IgD-negative memory B cell (primary cell): Measurements from ENCODE around the gene IL1A. TPM values are rescaled to one million over a fixed set of nuclear protein-coding genes. Genes with fewer than 3 reads are reported as not detected.

ENCODE experiments used
- H3K27ac Mint-ChIP-seq, 3 donors: one replicate each; pipeline ENCODE4 v1.8.0; 2020 to 2022; ENCODE audit warnings: mild to moderate bottlenecking in 3 of 3, mixed read lengths in 3 of 3, moderate library complexity in 1 of 3
- H3K27me3 Mint-ChIP-seq: one replicate; pipeline ENCODE4 v1.8.0; 2021; ENCODE audit warnings: mixed read lengths
- H3K36me3 Mint-ChIP-seq: one replicate; pipeline ENCODE4 v1.8.0; 2020; ENCODE audit warnings: mild to moderate bottlenecking, mixed read lengths
- H3K4me1 Mint-ChIP-seq, 3 donors: one replicate each; pipeline ENCODE4 v1.8.0; 2020 to 2022; ENCODE audit warnings: mixed read lengths in 3 of 3, mild to moderate bottlenecking in 1 of 3
- H3K4me3 Mint-ChIP-seq, 4 donors: one replicate each; pipeline ENCODE4 v1.8.0; 2020 to 2022; ENCODE audit warnings: mild to moderate bottlenecking in 4 of 4, mixed read lengths in 4 of 4, moderate library complexity in 3 of 4
- H3K9me3 Mint-ChIP-seq, 3 donors: one replicate each; pipeline ENCODE4 v1.8.0; 2020 to 2021; ENCODE audit warnings: mixed read lengths in 3 of 3, mild to moderate bottlenecking in 1 of 3
- polyA plus RNA-seq: library from polyadenylated mRNA; unstranded; fragments of 300-500 nt; fragmentation: Illumina TruSeq; gene quantifications from one replicate; pipeline ENCODE4 v1.2.3, GENCODE V29; 2021

The IL1A gene
- polyA plus RNA-seq, 1 donor from 2014 or later: not detected

DNA sequence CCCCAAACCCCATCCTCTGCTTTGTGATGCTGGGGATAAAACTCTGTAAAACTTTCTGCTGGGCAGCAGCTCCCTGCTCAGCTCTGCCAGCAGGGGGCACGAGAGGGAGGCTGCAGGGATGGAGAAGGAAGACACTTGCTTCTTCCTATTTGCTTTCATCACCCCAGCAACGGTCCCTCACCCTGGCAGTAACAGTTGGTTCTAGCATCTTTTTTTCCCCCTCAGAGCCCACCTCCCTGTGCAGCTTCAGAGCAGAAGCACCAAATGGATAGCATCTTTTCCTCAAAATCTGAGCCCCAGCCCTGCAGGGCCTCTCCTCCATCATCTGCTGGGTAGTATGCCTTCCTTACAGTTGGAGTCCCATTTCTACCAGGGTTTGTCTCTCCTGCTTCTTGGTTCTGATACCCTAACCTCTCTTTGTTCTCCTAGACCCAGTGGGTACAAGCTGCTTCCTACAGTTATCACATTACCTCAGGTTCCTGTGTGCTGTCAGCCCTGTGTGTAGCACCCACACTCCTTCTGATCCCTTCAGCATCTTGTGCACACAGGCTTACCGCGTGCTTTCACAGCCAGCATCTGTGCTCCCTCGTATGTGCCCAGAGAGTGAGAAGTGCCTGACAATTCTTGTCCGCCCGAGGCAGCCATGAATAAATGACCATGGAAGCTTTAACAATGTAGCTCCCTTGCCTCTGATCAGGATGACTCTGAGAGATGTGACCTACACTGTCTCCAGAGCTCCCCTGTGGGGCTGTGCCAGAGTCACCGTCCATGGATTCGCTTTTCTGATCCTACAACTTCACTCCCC is 34.3 kb downstream of the IL1A start:
- Mint-ChIP-seq H3K9me3 (no peaks in the 10 kb centered on the region), H3K27me3 (no peaks in the 10 kb centered on the region), H3K36me3 (no peaks in the 10 kb centered on the region), H3K4me1 (peaks cover 0 to 9% (median 9%) of the 10 kb centered on the region in 3 donors), H3K27ac (peak overlapping the region in 1 of 3 donors; percentile 4), H3K4me3 (peak overlapping the region in 1 of 4 donors; percentile 34)

DNA sequence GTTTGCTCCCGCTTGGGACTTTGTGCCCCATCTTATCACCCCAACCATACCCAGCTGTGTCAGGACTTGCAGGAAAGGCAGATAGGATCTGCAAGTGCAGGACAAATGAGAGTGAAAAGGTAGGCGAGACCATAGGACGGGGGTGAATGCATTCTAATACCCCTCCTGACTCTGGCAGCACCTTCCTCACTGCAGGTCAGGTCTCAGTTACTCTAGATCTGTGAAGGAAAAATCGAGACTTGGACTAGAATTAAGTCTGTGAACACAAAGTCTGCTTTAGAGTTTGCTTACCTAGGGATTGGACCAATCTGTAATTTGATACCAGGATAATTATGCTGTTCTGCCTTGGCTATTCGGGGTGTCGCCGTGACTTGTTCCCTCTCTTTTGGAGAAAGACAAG is 43.8 kb downstream of the IL1A start:
- Mint-ChIP-seq H3K36me3 (peaks cover 6% of the 10 kb centered on the region), H3K27me3 (no peaks in the 10 kb centered on the region), H3K4me1 (no peaks in the 10 kb centered on the region), H3K4me3 (no peak overlapping the region), H3K9me3 (no peaks in the 10 kb centered on the region), H3K27ac (no peak overlapping the region)

DNA sequence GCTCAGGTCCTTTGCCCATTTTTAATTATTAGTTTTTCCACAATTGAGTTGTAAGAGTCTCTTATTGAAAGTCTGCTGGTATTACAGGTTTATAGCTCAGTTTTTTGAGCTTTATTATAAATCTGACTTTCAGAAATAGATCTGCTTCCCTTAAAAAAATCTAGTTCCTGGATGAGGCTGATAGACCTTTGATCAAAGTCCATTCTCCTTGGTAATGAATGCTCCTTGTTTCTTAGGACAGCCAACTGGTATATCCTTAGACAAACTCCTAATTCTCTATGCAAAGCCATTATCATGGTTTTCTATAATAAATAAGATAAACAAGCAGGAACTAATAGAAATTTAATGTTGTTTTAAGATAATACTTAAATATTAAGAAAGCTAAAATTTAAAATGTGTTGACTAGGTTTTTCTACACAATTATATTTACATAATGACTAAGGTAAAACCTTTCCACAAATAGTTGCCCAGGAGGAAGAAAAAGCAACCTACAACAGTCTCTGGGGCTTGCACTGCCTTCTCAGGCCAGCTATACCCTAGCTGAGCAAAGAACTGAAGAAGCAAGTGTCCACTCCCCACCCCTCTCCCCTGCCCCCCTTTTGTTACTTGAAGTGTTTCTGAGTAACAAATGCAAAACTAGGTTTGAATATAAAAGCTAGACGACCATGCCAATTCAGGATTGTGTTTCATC is 46.6 kb downstream of the IL1A start:
- H3K27me3 Mint-ChIP-seq: no peaks in the 10 kb centered on the region

DNA sequence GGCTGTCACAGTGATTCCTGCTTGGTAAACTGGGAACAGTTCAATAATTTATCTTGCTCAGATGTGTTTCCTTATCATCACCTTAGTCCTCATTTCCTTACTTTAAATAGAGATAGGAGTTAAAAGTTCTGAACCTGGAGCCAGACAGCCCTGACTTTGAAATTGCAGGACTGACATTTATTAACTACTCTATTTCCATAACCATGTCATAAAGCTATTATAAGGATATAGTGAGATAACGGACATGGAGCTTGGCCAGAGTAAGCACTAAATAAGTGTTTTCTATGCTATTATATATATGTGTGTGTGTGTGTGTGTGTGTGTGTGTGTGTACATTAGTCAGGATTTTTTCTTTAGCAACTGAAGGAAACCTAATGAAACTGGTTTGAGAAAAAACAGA is 50.4 kb downstream of the IL1A start:
- H3K27ac Mint-ChIP-seq: no peak overlapping the region
- no peaks in the 10 kb centered on the region for H3K27me3 Mint-ChIP-seq
- no peak overlapping the region for H3K4me3 Mint-ChIP-seq
- H3K4me1 Mint-ChIP-seq: no peaks in the 10 kb centered on the region
- no peaks in the 10 kb centered on the region for H3K36me3 Mint-ChIP-seq
- H3K9me3 Mint-ChIP-seq: no peaks in the 10 kb centered on the region

More for the DNA sequence above, 46.6 kb downstream of the IL1A start:
- Mint-ChIP-seq H3K27ac (no peak overlapping the region), H3K4me1 (no peaks in the 10 kb centered on the region), H3K9me3 (no peaks in the 10 kb centered on the region), H3K36me3 (peaks cover 4% of the 10 kb centered on the region), H3K4me3 (no peak overlapping the region)

DNA sequence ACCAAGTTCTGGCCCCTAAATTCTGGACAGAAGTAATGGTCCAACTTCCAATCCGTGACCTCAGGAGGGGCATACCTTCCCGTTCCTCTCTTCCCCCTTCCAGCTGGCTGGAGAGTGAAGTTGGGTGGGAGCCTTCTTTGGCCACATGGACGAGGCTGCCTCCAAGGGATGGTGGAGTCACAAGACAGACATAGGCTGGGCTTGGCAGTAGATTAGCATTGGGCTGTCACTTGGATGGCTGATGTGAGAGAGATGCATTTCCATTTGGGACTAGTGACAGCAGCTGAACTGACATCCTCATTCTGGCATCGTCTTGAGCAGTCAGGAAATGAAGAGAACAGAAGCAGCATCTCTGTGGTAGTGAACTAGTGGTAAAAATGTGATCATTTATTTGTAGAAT is 50.8 kb downstream of the IL1A start:
- Mint-ChIP-seq H3K9me3 (no peaks in the 10 kb centered on the region), H3K4me3 (no peak overlapping the region), H3K36me3 (no peaks in the 10 kb centered on the region), H3K27ac (peak overlapping the region in 1 of 3 donors; percentile 64), H3K27me3 (peaks cover 2% of the 10 kb centered on the region), H3K4me1 (no peaks in the 10 kb centered on the region)

DNA sequence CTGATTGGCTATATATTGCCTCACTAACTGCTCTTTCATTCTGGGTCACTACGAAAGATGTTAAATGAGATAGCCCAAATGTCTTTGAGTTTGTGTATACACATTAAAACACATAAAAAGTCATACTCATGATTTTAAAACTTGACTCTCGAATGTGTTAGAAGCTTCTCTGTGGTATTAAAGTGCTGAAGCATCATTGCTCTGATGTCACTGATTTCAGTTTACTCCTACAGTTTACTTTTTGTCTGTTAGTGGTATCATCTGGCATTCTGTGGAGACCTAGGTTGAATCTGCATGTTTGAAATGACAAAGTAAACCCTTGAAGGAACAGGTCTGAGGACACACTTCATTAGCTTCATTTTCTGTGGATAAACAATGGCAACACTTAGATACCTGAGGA is 52.8 kb downstream of the IL1A start:
- Mint-ChIP-seq H3K36me3 (no peaks in the 10 kb centered on the region), H3K4me1 (peaks cover 0 to 6% (median 6%) of the 10 kb centered on the region in 3 donors), H3K9me3 (no peaks in the 10 kb centered on the region), H3K27me3 (peaks cover 2% of the 10 kb centered on the region), H3K4me3 (no peak overlapping the region), H3K27ac (no peak overlapping the region)

DNA sequence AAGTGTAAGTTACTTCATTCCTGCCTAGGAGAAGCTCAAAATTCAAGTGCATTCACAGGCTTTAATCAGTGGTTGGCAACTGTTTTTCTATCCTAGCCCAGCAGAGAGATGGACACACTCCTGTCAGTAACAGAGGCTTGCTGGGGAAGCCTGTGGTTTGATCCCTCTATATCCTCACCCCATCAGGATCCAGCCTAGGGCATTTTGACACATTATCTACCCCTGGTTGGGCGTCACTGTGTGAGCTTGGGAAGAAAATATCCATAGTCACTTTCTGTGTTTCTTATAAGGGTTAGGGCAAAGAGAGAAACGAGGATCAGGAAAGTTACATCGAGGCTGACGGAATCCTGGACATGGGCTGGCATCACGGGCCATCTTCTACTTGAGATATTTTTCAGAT is 53.5 kb downstream of the IL1A start:
- H3K4me1 Mint-ChIP-seq: peaks cover 1 to 12% (median 6%) of the 10 kb centered on the region in 3 donors
- H3K4me3 Mint-ChIP-seq: no peak overlapping the region
- H3K9me3 Mint-ChIP-seq: no peaks in the 10 kb centered on the region
- no peaks in the 10 kb centered on the region for H3K36me3 Mint-ChIP-seq
- H3K27me3 Mint-ChIP-seq: peaks cover 2% of the 10 kb centered on the region
- no peak overlapping the region for H3K27ac Mint-ChIP-seq

DNA sequence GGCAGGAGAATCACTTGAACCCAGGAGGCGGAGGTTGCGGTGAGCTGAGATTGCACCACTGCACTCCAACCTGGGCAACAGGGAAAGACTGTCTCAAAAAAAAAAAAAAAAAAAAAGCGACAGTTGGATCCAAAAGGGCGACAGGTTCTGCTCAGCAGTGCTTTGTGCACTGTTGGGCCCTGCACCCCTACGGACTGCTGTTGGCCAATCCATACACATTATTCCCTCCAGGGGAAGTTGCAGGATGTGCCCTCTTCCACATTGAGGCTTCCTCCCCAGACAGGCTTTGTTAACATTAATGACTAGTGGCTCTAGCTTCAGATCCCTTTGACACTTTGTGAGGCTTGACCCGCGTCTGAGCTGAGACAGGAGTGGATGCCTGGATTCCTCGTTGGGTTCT is 54.1 kb downstream of the IL1A start:
- Mint-ChIP-seq H3K4me1 (peaks cover 1 to 13% (median 6%) of the 10 kb centered on the region in 3 donors), H3K27me3 (peaks cover 2% of the 10 kb centered on the region), H3K4me3 (no peak overlapping the region), H3K9me3 (no peaks in the 10 kb centered on the region), H3K27ac (no peak overlapping the region), H3K36me3 (no peaks in the 10 kb centered on the region)

DNA sequence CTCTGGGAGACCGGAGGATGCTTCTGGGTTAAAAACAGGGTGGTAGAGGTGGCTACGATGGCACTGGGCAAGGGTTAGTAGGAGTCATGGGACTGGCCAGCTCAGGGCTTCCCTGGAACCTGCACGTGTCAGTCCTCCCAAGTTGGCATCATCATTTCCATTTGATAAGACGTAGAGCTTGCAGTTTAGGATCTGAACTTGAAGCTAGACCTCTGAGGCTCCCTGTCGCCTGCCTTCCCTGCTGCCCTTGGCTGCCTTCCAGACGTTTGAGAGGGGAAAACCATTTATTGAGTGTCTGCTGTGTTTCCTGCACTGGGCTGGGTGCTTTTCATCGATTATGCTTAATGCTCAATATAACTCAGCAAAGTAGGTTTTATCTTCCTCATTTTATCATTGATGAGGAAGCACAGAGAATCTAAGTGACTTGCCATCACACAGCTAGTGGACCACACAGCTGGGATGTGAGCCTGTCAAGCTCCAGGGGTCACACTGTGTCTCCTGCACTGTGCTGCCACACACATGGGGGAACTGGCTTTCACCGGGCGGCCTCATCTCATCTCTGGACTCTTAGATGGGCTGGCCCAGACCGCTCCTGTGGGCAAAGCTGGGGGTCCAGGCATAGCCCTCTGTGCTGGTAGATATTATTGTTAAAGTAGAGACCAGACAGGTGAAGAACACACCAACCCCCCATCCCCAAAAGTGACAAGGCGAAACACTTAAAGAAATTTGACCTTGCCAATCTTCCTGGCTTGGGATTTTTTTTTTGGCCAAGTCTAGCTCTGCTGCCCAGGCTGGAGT is 55.7 kb downstream of the IL1A start:
- H3K4me3 Mint-ChIP-seq: no peak overlapping the region
- peaks cover 2% of the 10 kb centered on the region for H3K27me3 Mint-ChIP-seq
- H3K9me3 Mint-ChIP-seq: no peaks in the 10 kb centered on the region
- H3K36me3 Mint-ChIP-seq: no peaks in the 10 kb centered on the region
- peaks cover 1 to 13% (median 6%) of the 10 kb centered on the region in 3 donors for H3K4me1 Mint-ChIP-seq
- H3K27ac Mint-ChIP-seq: no peak overlapping the region

DNA sequence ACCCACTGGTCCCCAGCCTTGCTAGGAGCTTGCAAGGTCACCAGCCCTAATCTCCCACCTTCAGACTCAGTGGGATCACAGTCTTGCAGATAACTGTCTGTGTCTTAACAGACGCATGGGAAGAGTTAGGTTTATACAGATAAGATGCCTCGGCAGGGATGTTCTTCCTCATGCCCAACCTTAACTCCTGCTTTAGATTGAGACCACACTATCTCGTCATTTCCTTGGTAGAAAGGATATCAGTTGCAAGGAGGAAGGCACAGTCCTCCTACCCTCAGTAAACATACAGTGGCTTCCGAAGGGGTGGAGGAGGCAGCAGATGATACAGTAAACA is 56.3 kb downstream of the IL1A start:
- no peaks in the 10 kb centered on the region for H3K36me3 Mint-ChIP-seq
- peaks cover 2% of the 10 kb centered on the region for H3K27me3 Mint-ChIP-seq
- no peaks in the 10 kb centered on the region for H3K9me3 Mint-ChIP-seq
- peaks cover 1 to 13% (median 6%) of the 10 kb centered on the region in 3 donors for H3K4me1 Mint-ChIP-seq
- no peak overlapping the region for H3K27ac Mint-ChIP-seq
- no peak overlapping the region for H3K4me3 Mint-ChIP-seq

DNA sequence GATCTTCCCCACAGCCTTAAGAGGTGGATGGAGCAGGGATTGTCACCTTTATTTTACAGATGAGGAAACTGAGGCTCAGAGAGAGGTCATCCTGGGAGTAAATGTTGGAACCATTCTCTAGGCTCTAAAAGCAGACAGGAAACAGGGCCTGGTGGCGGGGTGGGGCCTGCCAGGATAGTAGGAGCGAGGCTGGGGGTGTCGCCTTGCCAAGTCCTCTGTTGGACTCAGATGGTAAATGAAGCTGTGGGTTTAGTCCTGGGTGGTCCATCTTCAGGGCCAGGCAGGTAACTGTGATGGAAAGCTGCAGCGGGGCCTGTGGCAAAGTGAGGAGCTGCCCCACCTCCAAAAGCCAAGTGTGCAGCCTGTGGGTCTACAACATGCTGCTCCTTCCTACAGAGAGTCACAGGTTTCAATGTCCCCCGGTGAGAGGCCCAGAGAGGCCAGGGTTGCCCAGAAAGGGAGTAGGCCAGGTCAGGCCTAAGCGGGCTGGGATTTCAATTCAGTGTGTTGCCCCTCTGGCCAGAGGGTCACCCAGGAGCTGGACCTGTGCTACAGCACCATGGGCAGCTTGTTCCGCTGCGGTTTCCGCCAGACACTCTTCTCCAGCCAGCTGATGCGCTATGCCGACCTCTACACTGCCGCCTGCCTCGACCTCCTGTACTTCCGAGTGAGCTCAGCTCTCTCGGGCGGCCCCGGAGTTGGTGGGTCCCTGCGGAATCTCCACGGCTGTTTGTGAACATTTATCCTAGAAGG is 56.8 kb downstream of the IL1A start:
- H3K27ac Mint-ChIP-seq: peak overlapping the region in 1 of 3 donors; percentile 71

DNA sequence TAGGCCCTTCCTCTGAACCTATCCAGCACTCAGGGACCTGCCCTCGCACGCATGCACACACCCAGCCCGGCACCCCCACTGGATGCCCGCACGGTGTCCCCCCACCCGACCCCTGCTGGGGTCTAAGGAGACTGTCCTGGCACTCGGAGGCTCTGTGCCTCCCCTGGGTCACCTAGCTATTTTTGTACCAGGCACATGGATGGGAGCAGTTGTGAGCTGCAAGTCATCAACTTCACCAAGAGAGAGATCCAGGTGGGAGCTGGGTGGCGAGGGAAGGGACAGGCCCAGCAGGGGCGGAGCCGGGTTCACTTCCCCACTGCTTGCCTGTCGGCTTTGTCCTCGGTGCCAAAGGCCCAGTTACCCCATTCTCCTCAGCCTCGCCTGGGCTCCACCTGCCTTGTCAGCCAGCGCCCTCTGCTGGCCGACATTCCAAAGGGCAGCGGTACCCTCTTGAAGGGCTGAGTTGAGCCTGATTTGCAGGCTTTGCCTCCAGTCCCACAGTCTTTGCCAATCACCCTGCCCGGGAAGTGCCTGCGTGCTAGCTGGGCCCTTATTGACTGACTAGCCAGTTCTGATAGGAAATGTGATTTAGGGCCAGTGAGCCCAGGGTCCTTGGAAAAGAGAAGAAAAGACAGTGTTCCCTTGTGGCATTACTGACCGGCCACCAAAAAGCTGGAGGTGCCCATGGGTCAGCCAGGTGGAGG is 57.7 kb downstream of the IL1A start:
- Mint-ChIP-seq H3K27me3 (peaks cover 2% of the 10 kb centered on the region), H3K4me3 (peak overlapping the region in 1 of 4 donors; percentile 32), H3K36me3 (no peaks in the 10 kb centered on the region), H3K27ac (peak overlapping the region in 2 of 3 donors; percentile 30 to 59), H3K4me1 (peaks cover 1 to 13% (median 6%) of the 10 kb centered on the region in 3 donors), H3K9me3 (no peaks in the 10 kb centered on the region)

More for the DNA sequence above, 56.8 kb downstream of the IL1A start:
- H3K9me3 Mint-ChIP-seq: no peaks in the 10 kb centered on the region
- H3K4me1 Mint-ChIP-seq: peaks cover 1 to 13% (median 6%) of the 10 kb centered on the region in 3 donors
- H3K36me3 Mint-ChIP-seq: no peaks in the 10 kb centered on the region
- H3K27me3 Mint-ChIP-seq: peaks cover 2% of the 10 kb centered on the region
- H3K4me3 Mint-ChIP-seq: peak overlapping the region in 1 of 4 donors; percentile 22

DNA sequence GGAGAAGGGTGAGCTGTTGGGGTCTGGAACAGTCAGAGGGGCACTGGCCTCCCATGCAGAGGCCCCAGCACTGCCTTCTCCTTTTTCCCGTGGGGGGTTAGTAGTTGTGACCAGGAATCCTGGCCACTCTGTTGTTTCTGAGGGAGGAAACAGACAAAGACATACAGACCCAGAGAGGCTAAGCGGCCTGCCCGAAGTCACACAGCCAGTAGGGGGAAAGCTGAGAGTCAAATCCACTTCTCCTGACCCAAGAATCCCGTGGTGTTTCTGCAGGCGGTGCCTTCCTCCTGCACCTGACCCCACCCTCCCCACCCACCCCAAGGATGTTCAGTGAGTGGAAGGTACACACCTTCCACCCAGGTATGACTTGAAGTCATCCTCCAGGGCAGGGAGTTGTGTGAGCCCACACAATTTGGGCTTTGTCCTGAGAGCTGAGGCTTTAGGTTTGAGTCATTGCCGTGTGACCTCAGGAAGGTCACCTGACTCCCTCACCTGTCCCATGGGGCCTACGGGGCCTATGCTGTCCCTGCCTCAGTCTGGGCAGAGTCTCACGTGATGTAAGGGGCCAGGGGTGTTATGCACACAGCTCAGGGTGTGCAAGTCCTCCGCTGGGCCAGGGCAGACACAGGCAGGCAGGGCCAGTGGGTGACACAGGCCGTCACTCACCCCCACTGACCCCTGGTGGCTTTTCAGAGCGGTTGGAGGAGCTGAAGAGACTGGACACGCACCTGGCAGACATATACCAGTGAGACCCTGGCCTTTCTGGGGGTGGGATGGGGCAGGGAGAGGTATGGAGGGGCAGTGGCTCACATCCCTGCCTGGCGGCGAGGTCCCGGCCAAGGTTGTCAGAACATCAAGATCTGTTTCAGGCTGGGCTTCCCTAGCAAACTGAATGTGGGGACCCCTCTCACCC is 58.5 kb downstream of the IL1A start:
- peaks cover 1 to 13% (median 6%) of the 10 kb centered on the region in 3 donors for H3K4me1 Mint-ChIP-seq
- peaks cover 2% of the 10 kb centered on the region for H3K27me3 Mint-ChIP-seq
- no peak overlapping the region for H3K4me3 Mint-ChIP-seq
- H3K27ac Mint-ChIP-seq: peak overlapping the region in 1 of 3 donors; percentile 53
- no peaks in the 10 kb centered on the region for H3K36me3 Mint-ChIP-seq
- H3K9me3 Mint-ChIP-seq: no peaks in the 10 kb centered on the region
